Occipital lobe (tissue), 2 donors: Measurements from ENCODE around the gene APOA5. TPM values are rescaled to one million over a fixed set of nuclear protein-coding genes. Genes with fewer than 3 reads are reported as not detected.
"Not testable (repeated sequence)": the region's sequence is repeated elsewhere in the genome, so short reads cannot be mapped to it uniquely, and the experiment has no call there.

Source experiments
- DNase-seq: peaks from one replicate; lab custom pipeline; 2025; lab: John Stamatoyannopoulos, UW
- total RNA-seq: library from RNA; depleted of rRNA; stranded (reverse); fragments of >200 nt; gene quantifications from one replicate; pipeline ENCODE4 v1.2.3, GENCODE V29; 2014

APOA5 gene
- total RNA-seq, result not detected

GRCh38 chr11:116791813-116792143 is at the start of gene APOA5:
TSS of gene APOA5 (minus strand) at chr11:116791879. CDS start at chr11:116791860, 19 bp downstream.
- DNase-seq, result no peak

- no peak for DNase-seq
These were observed 49.1 kb upstream of the APOA5 start for GRCh38 chr11:116840746-116841296.

GRCh38 chr11:116840224-116840745 is 48.6 kb upstream of the APOA5 start:
- DNase-seq, result no peak

GRCh38 chr11:116838321-116839084 is 46.8 kb upstream of the APOA5 start:
- DNase-seq, result no peak

GRCh38 chr11:116837231-116838091 is 45.8 kb upstream of the APOA5 start, which contains the start of gene APOA1:
TSS of gene APOA1 (minus strand) at chr11:116837622. CDS start at chr11:116837387, 235 bp downstream.
- no peak for DNase-seq

GRCh38 chr11:116836632-116836991 is 44.9 kb upstream of the APOA5 start:
- no peak for DNase-seq

GRCh38 chr11:116835791-116836631 is 44.3 kb upstream of the APOA5 start:
- peak; percentile 76 for DNase-seq

GRCh38 chr11:116835042-116835772 is 43.5 kb upstream of the APOA5 start:
- DNase-seq, result no peak

GRCh38 chr11:116834535-116835041 is 42.9 kb upstream of the APOA5 start:
- DNase-seq, result not testable (repeated sequence)

- DNase-seq, result no peak
These were observed 42.3 kb upstream of the APOA5 start for GRCh38 chr11:116833816-116834534.

GRCh38 chr11:116833491-116833815 is 41.8 kb upstream of the APOA5 start:
- DNase-seq, result no peak

- no peak for DNase-seq
These were observed 40.9 kb upstream of the APOA5 start for GRCh38 chr11:116832350-116833290.

- no peak for DNase-seq
These were observed 40.2 kb upstream of the APOA5 start for GRCh38 chr11:116831790-116832349.

GRCh38 chr11:116830184-116830912 is 38.7 kb upstream of the APOA5 start:
- DNase-seq, result no peak

GRCh38 chr11:116829525-116830183 is 38.0 kb upstream of the APOA5 start, which contains the start of gene APOC3:
TSS of gene APOC3 (plus strand) at chr11:116829907. CDS start at chr11:116830583, 676 bp downstream.
- no peak for DNase-seq

GRCh38 chr11:116828632-116829524 is 37.2 kb upstream of the APOA5 start:
- no peak for DNase-seq
